Naive thymus-derived CD8-positive, alpha-beta T cell (primary cell): Measurements from ENCODE around the gene CIAO3. TPM values are rescaled to one million over a fixed set of nuclear protein-coding genes. Genes with fewer than 3 reads are reported as not detected.
"Not testable (repeated sequence)": the region's sequence is repeated elsewhere in the genome, so short reads cannot be mapped to it uniquely, and the experiment has no call there.

Experiments used
- ATAC-seq, 2 donors: fragments of 150-1000 bp; cut with Tn5 transposase in 1 of 2; sonication (Bioruptor Pico), chemical (Tn5 transposase) in 1 of 2; 1 replicate in 1 of 2; 2 replicates in 1 of 2; pipeline ENCODE4 v1.10.0; 2021; ENCODE audit warnings: mild to moderate bottlenecking in 2 of 2, moderate library complexity in 2 of 2
- POLR2A ChIA-PET: fragments of 350-600 bp; sonication (Branson Sonifier 250); formaldehyde crosslinking; loops from one replicate; lab custom pipeline; 2021; ENCODE audit warnings: antibody characterized with exemption; lab: Charles Lee
- DNase-seq, 10 donors: peaks; one replicate each; pipeline versions ENCODE4 v3.0.0 to v3.0.0-alpha.2; 2020 to 2022
- H3K27ac Mint-ChIP-seq, 10 donors: one replicate each; pipeline ENCODE4 v1.8.0; 2020 to 2022; ENCODE audit warnings: mild to moderate bottlenecking in 10 of 10, mixed read lengths in 10 of 10, moderate library complexity in 4 of 10, inconsistent platforms in 1 of 10
- H3K27me3 Mint-ChIP-seq, 5 donors: one replicate each; pipeline ENCODE4 v1.8.0; 2021 to 2022; ENCODE audit warnings: mixed read lengths in 5 of 5
- H3K36me3 Mint-ChIP-seq, 3 donors: one replicate each; pipeline ENCODE4 v1.8.0; 2020 to 2022; ENCODE audit warnings: mixed read lengths in 3 of 3, mild to moderate bottlenecking in 2 of 3, inconsistent platforms in 1 of 3
- H3K4me1 Mint-ChIP-seq, 4 donors: one replicate each; pipeline ENCODE4 v1.8.0; 2021 to 2022; ENCODE audit warnings: mixed read lengths in 4 of 4
- H3K4me3 Mint-ChIP-seq, 10 donors: one replicate each; pipeline ENCODE4 v1.8.0; 2020 to 2022; ENCODE audit warnings: mild to moderate bottlenecking in 10 of 10, mixed read lengths in 10 of 10, moderate library complexity in 6 of 10, inconsistent platforms in 1 of 10
- H3K9me3 Mint-ChIP-seq, 9 donors: one replicate each; pipeline ENCODE4 v1.8.0; 2020 to 2022; ENCODE audit warnings: mixed read lengths in 9 of 9, mild to moderate bottlenecking in 3 of 9, inconsistent platforms in 1 of 9, moderate library complexity in 1 of 9
- polyA plus RNA-seq, 3 donors: library from polyadenylated mRNA; unstranded; fragments of 300-500 nt; fragmentation: Illumina TruSeq; gene quantifications; one replicate each; pipeline ENCODE4 v1.2.3, GENCODE V29; 2021
- total RNA-seq, 8 experiments: library from RNA in 2 of 8; stranded (reverse) in 2 of 8; gene quantifications; one replicate each; pipeline ENCODE4 v1.2.3 and lab custom pipeline; 2021 to 2026

The CIAO3 gene
- total and polyA plus RNA-seq, 5 experiments from 2014 or later: 13.7 to 56.4 (median 25.7) TPM

- POLR2A ChIA-PET: interaction anchor here (0.6 to 21.0 kb wide), 13 partner anchors 8 to 93 kb away, joined by 3 to 411 read pairs (median 4); partner anchors contain the start of genes CCDC78, CHTF18, CIAO3 and HAGHL
- Mint-ChIP-seq H3K27me3 (peaks cover 0 to 7% (median 0%) of the 10 kb centered on the region in 5 donors), H3K36me3 (no peaks in the 10 kb centered on the region), H3K27ac (peak overlapping the region in 2 of 10 donors; percentile 20 to 52), H3K4me3 (peak overlapping the region; percentile 50 to 83 (median 66)), H3K9me3 (no peaks in the 10 kb centered on the region), H3K4me1 (peaks cover 13 to 41% (median 33%) of the 10 kb centered on the region in 4 donors)
- no peak for DNase-seq
- ATAC-seq: peak; percentile 9 to 33
Measured at GRCh38 chr16:715477-716199, 25.2 kb downstream of the CIAO3 start.

DNA sequence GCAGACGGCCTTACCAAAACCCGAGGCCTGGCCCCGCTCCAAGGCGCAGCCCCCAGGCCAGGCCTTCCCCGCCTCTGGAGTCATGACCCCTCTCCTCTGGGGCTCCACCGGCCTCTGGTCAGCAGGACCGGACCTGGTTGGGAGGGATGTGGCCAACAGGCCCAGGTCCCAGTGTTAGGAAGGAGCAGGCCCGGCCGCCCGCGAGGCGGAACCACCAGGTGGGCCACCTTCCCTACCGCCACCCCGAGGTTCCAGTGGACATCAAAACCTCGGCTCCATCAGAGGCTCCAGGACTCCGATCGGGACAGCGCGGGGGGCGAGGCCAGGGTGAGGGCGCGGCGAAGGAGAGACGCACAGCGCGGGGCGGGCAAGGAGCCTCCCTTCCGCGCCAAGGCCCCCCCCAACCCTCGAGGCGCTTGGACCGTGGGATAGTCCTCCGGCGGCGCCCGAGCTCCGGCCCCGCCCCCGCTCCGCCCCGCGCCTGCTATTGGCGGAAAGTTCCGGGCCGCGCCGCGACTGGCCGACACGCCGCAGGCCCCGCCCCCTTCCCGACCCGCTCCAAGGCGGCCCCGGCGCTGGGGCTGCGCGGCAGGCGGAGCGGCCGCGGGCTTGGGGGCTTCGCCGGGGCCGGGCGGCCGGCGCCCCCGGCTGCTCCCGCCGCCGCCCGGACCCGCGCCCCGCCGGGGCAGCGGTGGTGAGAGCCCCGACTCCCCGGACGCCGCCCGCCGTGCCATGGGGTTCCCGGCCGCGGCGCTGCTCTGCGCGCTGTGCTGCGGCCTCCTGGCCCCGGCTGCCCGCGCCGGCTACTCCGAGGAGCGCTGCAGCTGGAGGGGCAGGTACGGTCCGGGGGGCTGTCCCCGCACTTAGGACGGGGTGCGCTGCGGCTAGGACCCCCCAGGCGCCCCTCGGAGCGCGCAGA lies 26.0 kb downstream of the CIAO3 start, which contains the start of gene METRN:
TSS of gene METRN (plus strand) at position 561 of the 919 bp plus-strand sequence. CDS start at position 733, 172 bp downstream.
- DNase-seq (peak; percentile 79 to 95 (median 85)), ATAC-seq (peak; percentile 85 to 89)
- Mint-ChIP-seq H3K27ac (peak within 1 kb of the TSS in 2 of 10 donors; percentile 20 to 52), H3K27me3 (peaks cover 0 to 14% (median 0%) of the 10 kb centered on the region in 5 donors), H3K4me1 (peaks cover 13 to 35% (median 26%) of the 10 kb centered on the region in 4 donors), H3K4me3 (peak within 1 kb of the TSS; percentile 19 to 83 (median 64)), H3K36me3 (no peaks in the 10 kb centered on the region), H3K9me3 (no peaks in the 10 kb centered on the region)
- POLR2A ChIA-PET: interaction anchor here (1.1 to 21.0 kb wide), 7 partner anchors 14 to 74 kb away, joined by 3 to 411 read pairs (median 6); partner anchors contain the start of genes CCDC78, CHTF18, CIAO3 and HAGHL

DNA sequence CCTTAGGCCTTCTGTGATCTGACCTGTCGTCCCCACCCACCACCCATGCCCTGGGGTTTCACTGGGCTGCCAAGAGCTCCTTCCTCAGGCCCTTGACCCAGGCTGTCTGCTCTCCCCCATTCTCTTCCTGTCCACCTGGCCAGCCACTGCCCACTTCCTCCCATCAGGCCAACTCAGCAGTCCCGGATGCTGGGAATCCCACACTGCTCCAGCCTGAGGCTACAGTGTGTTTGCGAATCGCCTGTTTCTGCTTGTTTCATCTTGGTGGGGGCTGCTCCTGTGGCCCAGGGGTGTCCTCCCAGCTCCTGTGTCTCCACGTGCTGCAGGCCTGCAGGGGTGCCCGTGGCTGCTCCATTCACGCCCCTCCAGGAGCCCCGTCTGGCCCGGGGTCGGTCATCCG lies 26.7 kb downstream of the CIAO3 start:
- Mint-ChIP-seq H3K27ac (no peak overlapping the region), H3K36me3 (no peaks in the 10 kb centered on the region), H3K4me3 (peak overlapping the region; percentile 18 to 75 (median 30)), H3K9me3 (no peaks in the 10 kb centered on the region), H3K4me1 (peaks cover 10 to 29% (median 19%) of the 10 kb centered on the region in 4 donors), H3K27me3 (peaks cover 0 to 22% (median 0%) of the 10 kb centered on the region in 5 donors)
- no peak for DNase-seq
- POLR2A ChIA-PET: interaction anchor here (2.4 to 21.0 kb wide), 3 partner anchors 21 to 75 kb away, joined by 9 to 411 read pairs (median 10); partner anchors contain the start of genes CCDC78, CHTF18, CIAO3 and HAGHL
- ATAC-seq: no peak

DNA sequence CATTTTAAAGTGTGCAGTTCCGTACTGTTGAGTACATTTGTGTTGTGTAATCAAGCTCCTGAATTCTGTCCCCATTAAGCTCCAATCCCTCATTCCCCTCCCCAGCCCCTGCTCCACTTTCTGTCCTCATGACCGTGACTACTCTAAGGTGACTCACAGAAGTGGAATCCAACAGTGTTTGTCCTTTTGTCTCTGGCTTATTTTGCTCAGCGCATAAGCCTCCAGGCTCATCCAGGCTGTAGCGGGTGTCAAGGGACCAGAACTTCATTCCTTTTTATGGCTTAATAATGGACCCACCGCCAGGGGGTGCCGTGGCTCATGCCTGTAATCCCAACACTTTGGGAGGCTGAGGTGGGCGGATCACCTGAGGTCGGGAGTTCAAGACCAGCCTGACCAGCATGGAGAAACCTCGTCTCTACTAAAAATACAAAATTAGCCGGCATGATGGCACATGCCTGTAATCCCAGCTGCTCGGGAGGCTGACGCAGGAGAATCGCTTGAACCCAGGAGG lies 28.0 kb downstream of the CIAO3 start:
- peak overlapping the region in 6 of 10 donors; percentile 15 to 41 (median 28) for H3K4me3 Mint-ChIP-seq
- H3K9me3 Mint-ChIP-seq, ATAC-seq, H3K36me3 Mint-ChIP-seq: not testable (repeated sequence)
- DNase-seq: peak in 1 of 10 donors; percentile 50
- H3K27ac Mint-ChIP-seq: peak overlapping the region in 1 of 10 donors; percentile 52
- POLR2A ChIA-PET: interaction anchor here (0.6 to 21.0 kb wide), 4 partner anchors 8 to 73 kb away, joined by 3 to 411 read pairs (median 10); partner anchors contain the start of genes ANTKMT, CCDC78, CIAO3 and HAGHL
- H3K4me1 Mint-ChIP-seq: peaks cover 8 to 20% (median 13%) of the 10 kb centered on the region in 4 donors
- peaks cover 4 to 35% (median 10%) of the 10 kb centered on the region in 5 donors for H3K27me3 Mint-ChIP-seq

- DNase-seq (peak; percentile 53 to 88 (median 77)), ATAC-seq (peak; percentile 53 to 63)
- peaks cover 8 to 22% (median 13%) of the 10 kb centered on the region in 4 donors for H3K4me1 Mint-ChIP-seq
- POLR2A ChIA-PET: interaction anchor here (0.6 to 21.0 kb wide), 5 partner anchors 9 to 74 kb away, joined by 3 to 411 read pairs (median 9); partner anchors contain the start of genes ANTKMT, CCDC78, CIAO3 and HAGHL
- H3K9me3 Mint-ChIP-seq: no peaks in the 10 kb centered on the region
- H3K36me3 Mint-ChIP-seq: peaks cover 0 to 2% (median 0%) of the 10 kb centered on the region in 3 donors
- H3K27ac Mint-ChIP-seq: no peak overlapping the region
- peaks cover 6 to 43% (median 12%) of the 10 kb centered on the region in 5 donors for H3K27me3 Mint-ChIP-seq
- no peak overlapping the region for H3K4me3 Mint-ChIP-seq
Measured at GRCh38 chr16:711548-712320, 29.1 kb downstream of the CIAO3 start.

DNA sequence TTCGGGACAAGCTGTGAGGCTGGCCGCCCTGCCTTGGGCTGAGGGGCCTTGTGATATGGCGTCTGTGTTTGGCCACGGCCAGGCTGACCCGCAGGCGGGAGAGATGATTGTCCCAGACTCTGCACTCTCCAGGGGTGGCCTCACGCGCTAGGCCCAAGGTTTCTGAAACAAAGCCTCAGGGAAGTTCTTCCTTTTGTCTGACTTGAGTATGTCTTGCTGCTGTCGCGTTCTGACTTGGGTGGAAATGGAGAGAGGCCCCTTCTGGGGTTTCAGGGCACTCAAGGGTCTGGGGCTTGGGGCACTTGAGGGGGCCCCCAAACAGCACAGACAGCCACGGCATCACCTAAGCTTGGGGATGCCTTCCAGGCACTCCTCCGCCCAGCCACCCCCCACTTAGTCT lies 29.7 kb downstream of the CIAO3 start:
- peaks cover 0 to 4% (median 0%) of the 10 kb centered on the region in 3 donors for H3K36me3 Mint-ChIP-seq
- no peaks in the 10 kb centered on the region for H3K9me3 Mint-ChIP-seq
- H3K4me3 Mint-ChIP-seq: no peak overlapping the region
- no peak overlapping the region for H3K27ac Mint-ChIP-seq
- DNase-seq (no peak), ATAC-seq (no peak)
- POLR2A ChIA-PET: interaction anchor here (0.6 to 21.0 kb wide), 4 partner anchors 10 to 24 kb away, joined by 3 to 411 read pairs (median 6); partner anchors contain the start of genes ANTKMT, CCDC78, CIAO3 and HAGHL
- peaks cover 7 to 23% (median 9%) of the 10 kb centered on the region in 4 donors for H3K4me1 Mint-ChIP-seq
- H3K27me3 Mint-ChIP-seq: peaks cover 6 to 49% (median 16%) of the 10 kb centered on the region in 5 donors

DNA sequence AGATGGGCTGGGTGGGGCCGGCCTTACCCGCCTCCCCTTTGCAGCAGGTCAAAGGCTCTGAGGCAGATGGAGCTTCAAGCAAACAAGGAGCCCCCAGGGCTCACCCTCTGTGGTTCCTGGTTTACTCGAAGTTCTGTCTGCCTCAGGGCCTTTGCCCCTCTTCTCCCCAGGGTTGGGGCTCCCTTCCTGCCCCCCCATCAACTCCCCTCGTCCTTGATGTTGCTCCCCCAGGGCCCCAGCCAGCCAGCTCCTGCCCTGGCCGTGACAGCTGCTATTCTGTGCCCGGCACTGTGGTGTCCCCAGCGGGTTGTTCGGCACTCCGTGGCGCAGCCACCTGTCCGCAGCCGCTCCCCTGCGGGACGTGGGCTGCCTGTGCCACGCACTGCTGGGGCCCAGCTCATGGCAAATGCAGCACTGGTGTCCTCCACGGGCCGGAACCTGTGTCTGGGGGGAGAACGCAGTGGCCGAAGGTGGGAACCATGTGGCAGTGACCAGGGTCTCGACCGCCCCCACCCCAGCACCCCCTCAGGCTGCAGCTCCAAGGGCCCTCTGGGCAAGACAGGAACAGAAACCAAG lies 30.2 kb downstream of the CIAO3 start:
- Mint-ChIP-seq H3K9me3 (no peaks in the 10 kb centered on the region), H3K27ac (no peak overlapping the region), H3K4me3 (no peak overlapping the region), H3K4me1 (peaks cover 6 to 20% (median 9%) of the 10 kb centered on the region in 4 donors), H3K27me3 (peaks cover 6 to 49% (median 16%) of the 10 kb centered on the region in 5 donors), H3K36me3 (peaks cover 0 to 4% (median 0%) of the 10 kb centered on the region in 3 donors)
- POLR2A ChIA-PET: interaction anchor here (1.5 to 21.0 kb wide), 3 partner anchors 11 to 24 kb away, joined by 4 to 411 read pairs (median 8); partner anchors contain the start of genes ANTKMT, CCDC78, CIAO3 and HAGHL
- no peak for ATAC-seq
- no peak for DNase-seq

- peaks cover 6 to 50% (median 16%) of the 10 kb centered on the region in 5 donors for H3K27me3 Mint-ChIP-seq
- H3K4me3 Mint-ChIP-seq: no peak overlapping the region
- peaks cover 0 to 4% (median 0%) of the 10 kb centered on the region in 3 donors for H3K36me3 Mint-ChIP-seq
- H3K27ac Mint-ChIP-seq: no peak overlapping the region
- H3K9me3 Mint-ChIP-seq: no peaks in the 10 kb centered on the region
- POLR2A ChIA-PET: interaction anchor here (1.5 to 21.0 kb wide), 3 partner anchors 11 to 25 kb away, joined by 4 to 411 read pairs (median 8); partner anchors contain the start of genes ANTKMT, CCDC78, CIAO3 and HAGHL
- DNase-seq (no peak), ATAC-seq (no peak)
- peaks cover 6 to 20% (median 9%) of the 10 kb centered on the region in 4 donors for H3K4me1 Mint-ChIP-seq
Measured at GRCh38 chr16:709566-710499, 31.0 kb downstream of the CIAO3 start.

DNA sequence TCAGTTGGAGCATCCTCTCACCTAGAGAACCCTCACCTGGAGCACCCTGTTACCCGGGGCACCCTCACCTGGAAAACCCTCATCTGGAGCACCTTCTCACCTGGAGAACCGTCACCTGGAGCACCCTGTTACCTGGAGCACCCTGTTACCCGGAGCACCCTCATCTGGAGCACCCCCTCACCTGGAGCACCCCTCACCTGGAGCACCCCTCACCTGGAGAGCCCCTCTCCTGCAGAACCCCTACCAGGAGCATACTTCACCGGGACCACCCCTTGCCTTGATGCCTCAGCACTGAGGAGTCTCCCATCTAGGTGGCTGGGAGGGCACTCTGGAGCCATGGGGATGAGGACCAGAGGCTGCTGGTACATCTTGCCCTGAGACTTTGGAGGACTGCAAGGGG lies 31.8 kb downstream of the CIAO3 start:
- Mint-ChIP-seq H3K4me1 (peaks cover 2 to 18% (median 6%) of the 10 kb centered on the region in 4 donors), H3K27me3 (peaks cover 6 to 58% (median 16%) of the 10 kb centered on the region in 5 donors)

More for the DNA sequence above, 31.8 kb downstream of the CIAO3 start:
- H3K27ac Mint-ChIP-seq: no peak overlapping the region
- H3K4me3 Mint-ChIP-seq: no peak overlapping the region
- H3K9me3 Mint-ChIP-seq: no peaks in the 10 kb centered on the region
- POLR2A ChIA-PET: interaction anchor here (1.8 to 21.0 kb wide), 2 partner anchors 14 to 26 kb away, joined by 8 to 411 read pairs; partner anchors contain the start of genes CCDC78, CIAO3 and HAGHL
- no peak for DNase-seq
- ATAC-seq: no peak
- peaks cover 0 to 4% (median 0%) of the 10 kb centered on the region in 3 donors for H3K36me3 Mint-ChIP-seq
